Suprapubic skin (tissue), 4 donors: ENCODE data around the gene LILRB2. TPM values are rescaled to one million over a fixed set of nuclear protein-coding genes. Genes with fewer than 3 reads are reported as not detected.
"Not testable (repeated sequence)": the region's sequence is repeated elsewhere in the genome, so short reads cannot be mapped to it uniquely, and the experiment has no call there.

Experiments
- DNase-seq, 2 donors: peaks; one replicate each; pipeline ENCODE4 v3.0.0-alpha.2; 2019; ENCODE audit warnings: low spot score in 2 of 2
- H3K27ac ChIP-seq: fragments of 200-600 bp; sonication (generic); one replicate; pipeline ENCODE4 v1.5.1; 2019
- H3K27me3 ChIP-seq: fragments of 200-600 bp; sonication (generic); one replicate; pipeline ENCODE4 v1.5.1; 2019
- H3K36me3 ChIP-seq: fragments of 200-600 bp; sonication (generic); one replicate; pipeline ENCODE4 v1.5.1; 2019
- H3K4me1 ChIP-seq: fragments of 200-600 bp; sonication (generic); one replicate; pipeline ENCODE4 v1.5.1; 2019
- H3K4me3 ChIP-seq: fragments of 200-600 bp; sonication (generic); one replicate; pipeline ENCODE4 v1.5.1; 2019; ENCODE audit warnings: mild to moderate bottlenecking
- H3K9me3 ChIP-seq: fragments of 200-600 bp; sonication (generic); one replicate; pipeline ENCODE4 v1.5.1; 2019
- EP300 ChIP-seq: sonication (generic); formaldehyde crosslinking; IDR thresholded peaks from one replicate; pipeline ENCODE4 v1.6.1; 2017; ENCODE audit warnings: antibody characterized with exemption
- POLR2A ChIP-seq, 2 donors: fragments of 450-650 bp; IDR thresholded peaks; one replicate each; pipeline ENCODE4 v1.6.1; 2017; ENCODE audit warnings: antibody characterized with exemption in 2 of 2, mild to moderate bottlenecking in 2 of 2, moderate library complexity in 2 of 2
- POLR2AphosphoS5 ChIP-seq, 3 donors: sonication (generic); formaldehyde crosslinking; IDR thresholded peaks; one replicate each; pipeline ENCODE4 v1.6.1; 2017; ENCODE audit warnings: antibody characterized with exemption in 3 of 3
- WGBS: methylation state at CpG from one replicate; pipeline ENCODE4 v1.1.5; 2018; 5-methylcytosine and 5-hydroxymethylcytosine counted together
- total RNA-seq, 4 donors: library from RNA; depleted of rRNA; stranded (reverse); fragments of >200 nt; gene quantifications; one replicate each; pipeline ENCODE4 v1.1.0, GENCODE V29; 2016
- TF ChIP-seq, protein P1 (sequence below), 2 donors: fragments of 200-600 bp in 1 of 2; fragments of 450-650 bp in 1 of 2; sonication (generic) in 1 of 2; IDR thresholded peaks; one replicate each; pipeline ENCODE4 v1.5.1; 2016 to 2019; ENCODE audit warnings: antibody characterized with exemption in 2 of 2, mild to moderate bottlenecking in 1 of 2, moderate library complexity in 1 of 2

Gene LILRB2
- total RNA-seq, 4 donors from 2014 or later, result 0.38 to 0.80 (median 0.64) TPM; not detected in 1

DNA sequence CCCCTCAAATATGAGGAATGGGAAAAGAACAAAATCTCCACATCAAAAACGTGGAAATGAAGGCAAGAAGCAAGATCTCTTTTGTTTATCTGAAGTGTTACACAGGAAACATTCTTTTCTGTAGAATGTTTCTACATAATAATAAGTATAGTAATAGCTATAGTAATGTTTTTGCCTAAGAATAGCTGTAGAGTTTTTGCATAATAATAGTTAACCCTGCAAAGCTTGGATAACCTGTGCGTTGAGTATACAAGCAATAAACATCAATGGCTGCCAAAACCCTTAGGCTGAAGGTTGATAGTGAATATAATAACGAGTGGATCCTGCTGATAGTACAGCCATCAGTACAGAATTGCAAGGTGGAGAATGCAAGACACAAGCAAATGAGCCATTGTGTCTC lies 43.2 kb upstream of the LILRB2 start:
- H3K4me3 ChIP-seq, result no peak overlapping the region
- TF ChIP-seq, protein P1, sequence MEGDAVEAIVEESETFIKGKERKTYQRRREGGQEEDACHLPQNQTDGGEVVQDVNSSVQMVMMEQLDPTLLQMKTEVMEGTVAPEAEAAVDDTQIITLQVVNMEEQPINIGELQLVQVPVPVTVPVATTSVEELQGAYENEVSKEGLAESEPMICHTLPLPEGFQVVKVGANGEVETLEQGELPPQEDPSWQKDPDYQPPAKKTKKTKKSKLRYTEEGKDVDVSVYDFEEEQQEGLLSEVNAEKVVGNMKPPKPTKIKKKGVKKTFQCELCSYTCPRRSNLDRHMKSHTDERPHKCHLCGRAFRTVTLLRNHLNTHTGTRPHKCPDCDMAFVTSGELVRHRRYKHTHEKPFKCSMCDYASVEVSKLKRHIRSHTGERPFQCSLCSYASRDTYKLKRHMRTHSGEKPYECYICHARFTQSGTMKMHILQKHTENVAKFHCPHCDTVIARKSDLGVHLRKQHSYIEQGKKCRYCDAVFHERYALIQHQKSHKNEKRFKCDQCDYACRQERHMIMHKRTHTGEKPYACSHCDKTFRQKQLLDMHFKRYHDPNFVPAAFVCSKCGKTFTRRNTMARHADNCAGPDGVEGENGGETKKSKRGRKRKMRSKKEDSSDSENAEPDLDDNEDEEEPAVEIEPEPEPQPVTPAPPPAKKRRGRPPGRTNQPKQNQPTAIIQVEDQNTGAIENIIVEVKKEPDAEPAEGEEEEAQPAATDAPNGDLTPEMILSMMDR (IDR thresholded peaks at IDR 0.05), result no peak
- TF ChIP-seq POLR2AphosphoS5 (IDR thresholded peaks at IDR 0.05) (no peak), POLR2A (IDR thresholded peaks at IDR 0.05) (no peak), EP300 (no peak)
- no peaks in the 10 kb centered on the region for H3K9me3 ChIP-seq
- peaks cover 20% of the 10 kb centered on the region for H3K27me3 ChIP-seq
- H3K4me1 ChIP-seq, result no peaks in the 10 kb centered on the region
- no peaks in the 10 kb centered on the region for H3K36me3 ChIP-seq
- no peak for DNase-seq
- 22% methylated on average over 3 of the region's 3 CpGs for WGBS
- no peak overlapping the region for H3K27ac ChIP-seq

DNA sequence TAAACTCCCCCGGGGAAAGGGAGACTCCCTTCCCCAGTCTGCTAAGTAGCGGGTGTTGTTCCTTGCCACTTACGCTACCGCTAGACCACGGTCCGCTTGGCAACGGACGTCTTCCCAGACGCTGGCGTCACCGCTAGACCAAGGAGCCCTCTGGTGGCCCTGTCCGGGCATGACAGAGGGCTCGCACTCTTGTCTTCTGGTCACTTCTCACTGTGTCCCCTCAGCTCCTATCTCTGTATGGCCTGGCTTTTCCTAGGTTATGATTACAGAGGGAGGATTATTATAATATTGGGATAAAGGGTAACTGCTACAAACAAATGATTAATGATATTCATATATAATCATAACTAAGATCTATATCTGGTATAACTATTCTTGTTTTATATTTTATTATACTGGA lies 42.0 kb upstream of the LILRB2 start:
- H3K27ac ChIP-seq, H3K4me1 ChIP-seq, H3K36me3 ChIP-seq, H3K9me3 ChIP-seq, H3K4me3 ChIP-seq: not testable (repeated sequence)
- H3K27me3 ChIP-seq, result peaks cover 23% of the 10 kb centered on the region
- 31% methylated on average over 11 of the region's 13 CpGs for WGBS
- DNase-seq, result peak in 1 of 2 donors; percentile 13

DNA sequence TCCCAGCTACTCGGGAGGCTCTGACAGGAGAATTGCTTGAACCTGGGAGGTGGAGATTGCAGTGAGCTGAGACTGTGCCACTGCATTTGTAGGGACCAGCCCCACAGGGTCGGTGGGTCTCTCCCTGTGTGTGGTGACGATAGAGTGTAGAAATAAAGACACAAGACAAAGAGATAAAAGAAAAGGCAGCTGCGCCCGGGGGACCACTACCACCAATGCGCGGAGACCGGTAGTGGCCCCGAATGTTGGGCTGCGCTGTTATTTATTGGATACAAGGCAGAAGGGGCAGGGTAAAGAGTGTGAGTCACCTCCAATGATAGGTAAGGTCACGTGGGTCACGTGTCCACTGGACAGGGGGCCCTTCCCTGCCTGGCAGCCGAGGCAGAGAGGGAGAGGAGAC lies 41.4 kb upstream of the LILRB2 start:
- not testable (repeated sequence) for H3K9me3 ChIP-seq, H3K27ac ChIP-seq, H3K4me1 ChIP-seq, H3K36me3 ChIP-seq, H3K4me3 ChIP-seq
- WGBS, result 86% methylated on average over 11 of the region's 13 CpGs
- DNase-seq, result peak; percentile 15 to 58
- peaks cover 30% of the 10 kb centered on the region for H3K27me3 ChIP-seq

DNA sequence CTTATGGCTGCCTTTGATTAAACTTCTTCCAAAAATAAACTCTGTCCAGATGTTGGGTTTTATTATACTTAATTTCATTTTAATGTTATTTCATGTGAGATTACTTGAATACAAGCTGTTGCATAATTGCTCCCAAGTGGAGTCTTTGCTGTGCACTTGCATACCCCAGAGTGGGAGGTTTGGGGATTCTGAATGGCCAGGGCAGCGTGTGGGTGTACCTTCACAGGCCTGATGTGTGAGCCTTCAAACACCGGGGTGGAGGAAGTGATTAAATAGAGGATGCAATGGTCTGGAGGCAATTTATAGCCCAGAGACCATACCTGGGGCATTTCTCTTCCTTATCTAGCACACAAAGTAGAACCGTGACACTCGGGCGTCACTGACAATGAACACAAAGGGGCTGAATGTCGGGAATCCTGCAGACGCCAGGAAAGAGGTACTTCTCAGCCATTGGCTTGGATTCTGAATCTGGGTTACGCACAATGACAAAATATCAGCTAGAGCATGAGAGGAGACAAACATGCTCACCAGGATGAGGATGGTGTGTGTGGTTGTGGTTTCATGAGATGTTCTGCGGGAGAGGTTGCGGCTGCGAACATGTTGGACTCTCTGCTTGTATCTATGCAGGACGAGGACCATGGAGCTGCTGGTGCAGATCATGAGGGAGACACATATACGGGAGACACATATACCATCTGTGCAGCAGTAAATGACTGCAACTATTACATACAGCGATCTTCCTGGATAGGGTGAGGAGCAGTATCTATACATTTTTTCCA lies 39.2 kb upstream of the LILRB2 start:
- H3K27me3 ChIP-seq, result peaks cover 36% of the 10 kb centered on the region
- no peaks in the 10 kb centered on the region for H3K4me1 ChIP-seq
- TF ChIP-seq POLR2AphosphoS5 (IDR thresholded peaks at IDR 0.05) (no peak), POLR2A (IDR thresholded peaks at IDR 0.05) (no peak), EP300 (no peak)
- TF ChIP-seq, protein P1 (IDR thresholded peaks at IDR 0.05), result no peak
- no peaks in the 10 kb centered on the region for H3K36me3 ChIP-seq
- no peak overlapping the region for H3K27ac ChIP-seq
- no peak overlapping the region for H3K4me3 ChIP-seq
- H3K9me3 ChIP-seq, result no peaks in the 10 kb centered on the region
- peak in 1 of 2 donors; percentile 13 for DNase-seq
- 82% methylated on average over 14 of the region's 14 CpGs for WGBS

DNA sequence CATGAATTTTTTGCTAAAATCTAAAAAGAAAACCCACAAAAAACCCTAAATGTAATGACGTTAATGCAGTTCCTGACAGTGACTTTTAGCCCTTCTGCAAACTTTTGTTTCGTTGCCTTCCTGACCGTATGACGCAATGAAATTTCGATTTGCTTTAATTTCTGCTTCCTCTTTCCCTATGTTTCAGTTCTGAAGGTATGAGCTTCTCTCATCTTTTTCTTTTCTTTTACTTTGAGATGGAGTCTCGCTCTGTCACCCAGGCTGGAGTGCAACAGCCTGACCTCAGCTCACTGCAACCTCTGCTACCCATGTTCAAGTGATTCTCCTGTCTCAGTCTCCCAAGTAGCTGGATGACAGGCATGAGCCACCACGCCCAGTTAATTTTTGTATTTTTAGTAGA lies 38.1 kb upstream of the LILRB2 start:
- no peaks in the 10 kb centered on the region for H3K4me1 ChIP-seq
- H3K27me3 ChIP-seq, result peaks cover 36% of the 10 kb centered on the region
- DNase-seq, result no peak
- H3K27ac ChIP-seq, result no peak overlapping the region
- H3K36me3 ChIP-seq, result no peaks in the 10 kb centered on the region
- H3K4me3 ChIP-seq, result no peak overlapping the region
- H3K9me3 ChIP-seq, result no peaks in the 10 kb centered on the region
- WGBS, result 76% methylated on average over 7 of the region's 7 CpGs
- no peak for TF ChIP-seq POLR2A (IDR thresholded peaks at IDR 0.05)
- no peak for TF ChIP-seq EP300
- no peak for TF ChIP-seq POLR2AphosphoS5 (IDR thresholded peaks at IDR 0.05)
- TF ChIP-seq, protein P1 (IDR thresholded peaks at IDR 0.05), result no peak

DNA sequence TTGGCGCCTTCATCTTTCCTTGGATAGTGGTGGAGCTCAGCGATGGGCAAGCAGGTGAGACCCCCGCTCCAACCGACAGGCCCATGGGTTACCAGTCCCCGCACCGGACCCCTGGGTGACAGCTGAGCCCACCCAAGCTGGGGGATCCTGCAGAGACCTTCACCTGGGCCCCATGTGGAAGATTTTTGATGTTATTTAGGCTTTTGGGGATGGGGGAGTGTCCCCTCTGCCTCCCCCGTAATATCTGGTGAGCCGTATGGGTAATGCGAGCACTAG lies 37.0 kb upstream of the LILRB2 start:
- H3K4me3 ChIP-seq, result no peak overlapping the region
- peaks cover 43% of the 10 kb centered on the region for H3K27me3 ChIP-seq
- H3K27ac ChIP-seq, result no peak overlapping the region
- H3K9me3 ChIP-seq, result no peaks in the 10 kb centered on the region
- no peak for TF ChIP-seq POLR2AphosphoS5 (IDR thresholded peaks at IDR 0.05)
- TF ChIP-seq, protein P1 (IDR thresholded peaks at IDR 0.05), result no peak
- 89% methylated on average over 9 of the region's 9 CpGs for WGBS
- H3K36me3 ChIP-seq, result no peaks in the 10 kb centered on the region
- H3K4me1 ChIP-seq, result no peaks in the 10 kb centered on the region
- DNase-seq, result peak in 1 of 2 donors; percentile 69
